Activated T-cell treated with anti-CD3 and anti-CD28 coated beads, Interleukin-2, amount 50 U/mL, for 1 hour (primary cell): ENCODE results near the gene RANBP3L.
"Not testable (repeated sequence)": the region's sequence is repeated elsewhere in the genome, so short reads cannot be mapped to it uniquely, and the experiment has no call there.

Experiments used
- DNase-seq: peaks from one replicate; pipeline ENCODE4 v3.0.0-alpha.2; 2020

RANBP3L gene

DNA sequence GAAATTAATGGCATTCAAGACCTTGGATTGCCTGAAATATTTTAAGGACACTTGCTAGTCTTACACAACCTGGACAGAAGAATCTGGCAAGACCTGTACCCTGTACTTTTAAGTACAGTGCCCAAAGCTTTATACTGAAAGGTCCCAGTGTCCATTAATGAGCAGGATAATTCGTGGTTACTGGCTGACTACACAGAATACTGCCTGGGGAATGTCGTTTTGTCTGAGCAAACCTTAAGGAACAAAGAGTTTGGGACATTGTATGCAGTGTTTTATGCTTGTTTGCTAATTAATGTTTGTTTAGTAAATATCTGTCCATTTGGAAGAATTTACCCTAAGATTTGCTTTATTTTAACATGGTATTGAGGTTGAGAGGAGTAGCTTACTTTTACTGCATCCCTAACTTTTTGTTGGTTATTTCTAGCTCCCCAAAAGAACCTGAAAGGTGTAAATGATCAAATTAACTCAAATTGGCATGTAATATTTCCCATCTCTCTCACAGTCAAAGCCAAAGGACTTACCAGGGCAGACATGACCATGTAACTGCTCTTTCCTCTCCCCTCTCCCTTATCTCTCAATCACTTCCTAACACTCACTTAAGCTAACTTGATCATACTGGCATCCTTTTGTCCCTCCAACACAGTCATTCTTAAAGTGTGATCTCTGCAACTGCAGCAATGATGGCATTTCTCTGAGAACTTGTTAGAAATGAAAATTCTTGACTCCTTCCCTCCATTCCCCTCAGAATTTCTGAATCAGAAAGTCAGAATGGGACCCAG lies 15.7 kb downstream of the RANBP3L start:
- no peak for DNase-seq

DNA sequence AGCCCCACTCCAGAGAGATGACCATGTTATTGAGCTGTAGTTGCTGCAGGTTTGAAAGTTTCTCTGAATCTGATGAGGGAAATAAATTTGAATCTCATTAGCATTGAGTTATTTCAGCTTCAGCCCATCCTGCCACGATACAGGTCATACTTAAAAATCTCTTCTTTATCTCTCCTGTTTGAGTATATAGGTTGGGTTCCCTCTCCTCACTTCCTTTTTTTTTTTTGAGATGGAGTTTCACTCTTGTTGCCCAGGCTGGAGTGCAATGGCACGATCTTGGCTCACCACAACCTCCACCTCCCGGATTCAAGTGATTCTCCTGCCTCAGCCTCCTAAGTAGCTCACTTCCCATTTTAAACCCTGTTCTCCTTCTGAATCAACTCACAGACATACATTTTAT lies 17.9 kb downstream of the RANBP3L start:
- not testable (repeated sequence) for DNase-seq

DNA sequence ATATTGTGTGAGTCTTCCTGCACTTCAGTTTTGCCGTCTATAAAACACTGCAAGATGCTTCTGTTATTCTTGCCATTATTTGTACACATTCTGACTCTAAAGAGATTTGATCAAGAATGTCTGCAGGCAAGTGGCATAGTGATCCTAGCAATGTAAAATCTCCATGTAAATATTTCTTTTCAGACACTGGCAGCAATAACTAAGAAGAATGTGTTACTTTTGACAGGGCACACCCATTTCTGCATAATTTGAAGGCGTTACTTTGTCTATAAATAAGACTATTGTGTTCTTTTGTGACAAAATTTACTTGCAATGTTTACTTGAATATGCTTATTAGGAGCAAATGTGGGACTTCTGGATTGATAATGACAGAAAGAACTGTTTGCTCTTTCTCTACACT lies 20.1 kb downstream of the RANBP3L start:
- DNase-seq, result no peak

DNA sequence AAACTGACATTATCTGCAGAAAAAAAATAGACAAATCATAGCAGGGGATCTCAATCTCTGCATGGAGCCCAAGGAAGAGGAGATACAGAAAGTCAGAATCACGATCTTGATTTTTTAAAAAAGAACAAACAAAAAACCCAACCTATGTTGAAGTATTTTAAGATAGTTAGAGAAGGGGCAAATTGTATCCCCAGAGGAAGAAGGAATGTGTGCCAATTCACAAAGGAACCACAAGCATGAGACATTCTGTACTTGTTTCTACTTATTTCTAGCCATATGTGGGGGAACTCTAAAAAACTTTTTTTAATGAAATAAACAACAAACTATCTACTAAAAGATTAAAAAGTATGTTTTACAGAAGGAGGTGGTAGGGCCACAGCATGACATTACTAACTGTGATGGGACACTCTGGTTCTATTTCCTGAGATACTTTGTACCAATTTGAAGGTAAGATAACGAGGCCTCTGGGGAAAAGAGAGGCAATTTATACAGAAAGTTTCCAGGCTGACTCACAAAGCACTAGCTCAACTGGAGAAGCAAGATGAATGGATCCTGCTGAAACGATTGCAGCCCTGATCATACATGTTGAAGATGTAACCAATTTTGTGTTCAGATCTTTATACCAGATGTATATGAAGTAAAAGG lies 22.5 kb downstream of the RANBP3L start:
- no peak for DNase-seq

DNA sequence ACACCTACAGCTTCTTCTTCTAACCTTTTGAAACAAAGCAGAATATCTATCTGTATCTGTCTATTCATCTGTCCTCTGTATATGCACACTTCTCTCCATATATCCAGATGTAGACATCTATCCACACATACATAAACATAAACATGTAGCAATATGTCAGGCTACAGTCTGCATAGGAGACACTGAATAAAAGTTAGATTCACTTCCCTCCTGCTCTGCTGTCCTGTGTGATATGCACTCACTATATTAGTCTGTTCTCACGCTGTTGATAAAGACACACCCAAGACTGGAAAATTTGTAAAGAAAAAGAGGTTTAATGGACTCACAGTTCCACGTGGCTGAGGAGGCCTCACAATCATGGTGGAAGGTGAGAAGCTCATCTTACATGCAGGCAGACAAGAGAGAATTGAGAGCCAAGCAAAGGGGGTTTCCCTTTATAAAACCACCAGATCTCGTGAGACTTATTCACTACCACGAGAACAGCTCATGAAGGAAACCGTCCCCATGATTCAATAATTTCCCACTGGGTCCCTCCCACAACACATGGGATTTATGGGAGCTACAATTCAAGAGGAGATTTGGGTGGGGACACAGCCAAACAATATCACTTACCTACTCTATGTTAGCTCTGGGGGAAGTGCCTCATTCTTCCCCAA lies 24.1 kb downstream of the RANBP3L start:
- DNase-seq, result no peak

DNA sequence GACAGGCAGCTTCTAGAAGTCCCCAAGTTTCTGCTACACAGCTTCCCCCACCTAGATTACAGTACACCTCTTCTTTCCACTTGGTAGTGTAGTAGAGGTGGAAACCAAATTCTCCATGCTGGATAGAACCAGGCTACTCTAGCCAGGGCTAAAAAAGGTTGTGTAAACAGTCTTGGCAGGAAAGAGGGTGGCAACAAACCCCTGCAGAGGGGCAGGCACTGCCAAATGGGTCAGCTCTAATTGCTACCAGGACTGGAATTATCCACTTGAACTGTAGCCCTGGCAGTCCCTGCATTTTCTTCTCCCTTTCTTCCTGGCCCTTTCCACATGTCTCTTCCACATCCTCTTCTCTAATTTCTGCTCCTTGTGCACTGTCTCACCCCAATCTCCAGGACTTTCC lies 24.8 kb downstream of the RANBP3L start:
- DNase-seq, result no peak

DNA sequence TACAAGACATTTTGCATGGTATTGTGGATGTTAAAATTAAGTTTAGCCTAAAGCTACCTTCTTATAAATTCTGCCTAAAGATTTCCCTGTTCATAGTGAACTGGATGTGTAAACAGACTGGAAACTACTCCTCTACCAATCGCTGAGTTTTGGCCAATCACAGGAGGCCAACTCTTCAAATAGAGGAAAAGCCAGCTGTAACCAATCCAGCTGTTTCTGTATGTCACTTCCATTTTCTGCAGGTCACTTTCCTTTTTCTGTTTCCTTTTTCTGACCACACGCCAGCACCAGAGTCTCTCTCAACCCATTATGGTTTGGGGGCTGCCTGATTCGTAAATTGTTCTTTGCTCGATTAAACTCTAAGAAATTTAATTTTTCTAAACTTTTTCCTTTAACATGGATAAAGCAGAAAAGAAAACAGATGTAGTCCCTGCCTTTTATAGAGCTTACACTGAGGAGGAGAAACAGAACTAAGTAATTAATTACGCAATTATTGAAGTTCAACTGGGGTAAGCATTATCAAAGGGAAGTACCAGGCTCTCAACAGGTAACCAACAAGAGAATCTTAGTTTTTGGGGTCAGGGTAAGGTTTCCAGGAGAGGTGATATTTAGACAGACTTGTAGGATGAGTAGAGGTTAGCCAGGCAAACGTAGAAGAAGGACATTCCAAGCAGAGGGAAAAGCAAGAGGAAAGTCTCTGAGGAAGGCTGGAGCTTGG lies 27.7 kb downstream of the RANBP3L start:
- no peak for DNase-seq

DNA sequence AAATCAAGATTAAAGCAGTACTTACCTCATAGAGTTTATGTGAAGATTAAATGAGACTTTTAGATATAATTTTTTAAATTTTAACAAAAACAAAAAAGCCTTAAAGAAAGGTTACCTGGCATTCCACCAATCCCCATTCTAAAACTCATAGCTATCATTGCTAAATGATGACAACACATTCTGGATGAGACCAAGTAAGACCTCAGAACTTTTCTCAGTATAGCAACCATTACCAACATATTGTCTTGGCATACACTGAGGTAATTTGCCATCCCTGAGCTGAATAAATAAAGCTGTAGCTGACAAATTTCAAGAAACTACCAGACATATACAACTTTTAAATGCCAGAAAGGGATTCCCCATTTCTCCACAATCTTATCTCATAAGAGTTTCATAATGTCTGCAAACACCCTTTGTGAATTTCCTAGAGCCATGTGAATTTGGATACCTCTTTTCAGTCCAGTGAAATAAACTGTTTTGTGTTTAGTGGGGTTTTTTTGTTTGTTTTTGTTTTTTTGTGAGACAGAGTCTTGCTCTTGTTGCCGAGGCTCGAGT lies 29.5 kb downstream of the RANBP3L start:
- DNase-seq, result no peak

DNA sequence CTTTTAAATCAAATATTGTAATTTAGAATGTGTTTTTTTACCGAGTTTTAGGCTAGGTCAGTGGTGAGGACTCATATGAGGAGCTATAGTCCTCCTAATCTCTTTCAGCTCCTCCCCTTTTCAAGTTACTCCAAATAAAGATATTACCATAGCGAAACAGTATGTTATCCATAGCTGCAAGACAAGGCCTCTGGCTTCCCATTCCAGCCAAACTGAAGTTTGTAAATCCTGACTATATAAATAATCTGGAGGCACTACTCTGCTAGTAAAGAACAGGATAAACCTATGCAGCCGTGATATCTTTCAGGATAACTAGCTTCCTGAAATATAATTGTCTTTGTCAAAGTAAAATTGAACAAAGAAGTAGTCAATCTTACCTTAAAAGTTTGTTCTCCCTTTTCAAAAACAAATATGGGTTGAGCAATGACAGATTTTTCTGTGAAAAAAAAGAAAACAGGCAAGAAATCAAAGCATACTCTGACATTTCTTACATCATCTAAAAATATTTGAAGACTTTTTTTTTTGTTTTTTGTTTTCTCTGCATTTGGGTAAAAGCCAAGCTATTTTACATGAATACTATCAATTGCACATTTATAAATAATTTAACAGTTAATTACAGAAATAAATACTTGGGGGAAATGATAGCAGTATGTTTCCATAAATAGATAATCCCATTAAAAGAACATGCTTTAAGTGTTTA lies 30.7 kb downstream of the RANBP3L start:
- DNase-seq, result no peak

DNA sequence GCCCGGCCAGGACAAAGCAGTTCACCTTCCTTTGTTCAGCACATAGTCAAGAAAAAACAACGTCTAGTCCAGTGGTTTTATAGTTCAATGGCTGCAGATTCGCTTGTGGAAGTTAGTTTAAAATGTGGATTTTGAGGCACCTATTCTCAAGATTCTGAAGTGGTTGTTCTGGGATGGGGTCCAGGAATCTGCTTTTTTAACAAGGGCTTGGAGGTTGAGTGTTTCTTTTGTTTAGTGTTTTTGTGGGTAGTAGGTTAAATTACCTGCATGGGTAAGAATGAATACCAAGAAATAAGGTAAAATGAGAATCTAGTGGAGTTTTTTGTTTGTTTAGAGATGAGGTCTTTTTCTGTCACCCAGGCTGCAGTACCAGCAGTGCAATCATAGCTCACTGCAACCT lies 31.5 kb downstream of the RANBP3L start:
- DNase-seq, result no peak

DNA sequence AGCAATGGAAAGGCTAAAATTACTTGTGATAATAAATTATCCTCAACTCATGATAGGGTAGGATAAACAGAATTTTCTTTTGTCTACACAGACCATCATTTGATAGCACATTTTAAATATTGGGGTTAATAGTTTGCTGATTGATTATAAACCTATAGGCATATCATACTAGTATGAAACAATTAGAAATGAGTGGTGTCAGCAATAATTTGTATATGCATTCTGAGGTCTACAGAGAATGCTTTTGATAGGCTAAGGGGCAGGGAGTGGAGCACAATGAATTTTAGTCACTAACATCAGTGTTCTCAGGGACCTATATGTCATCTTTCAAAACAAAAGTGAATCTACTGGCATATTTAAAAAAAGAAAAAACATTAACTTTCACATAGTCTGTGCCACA lies 32.2 kb downstream of the RANBP3L start:
- DNase-seq, result no peak

DNA sequence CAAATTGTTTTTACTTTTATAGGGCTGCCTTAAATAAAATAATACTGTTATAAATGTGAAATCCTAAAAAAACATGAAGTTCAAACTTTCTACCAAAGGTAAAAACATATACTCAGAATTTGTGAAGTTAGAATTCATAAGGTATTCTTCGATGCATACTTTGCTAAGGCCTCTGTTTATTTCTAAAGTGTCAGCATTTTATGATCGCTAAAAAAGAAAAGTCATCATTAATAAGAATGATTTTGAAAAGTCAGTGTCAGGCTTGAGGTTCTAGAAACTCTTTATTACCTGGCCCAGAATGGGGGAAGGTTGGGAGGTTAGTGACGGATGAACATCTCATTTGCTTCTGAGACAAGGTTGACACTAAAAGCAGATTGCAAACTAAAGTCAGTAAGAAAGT lies 33.8 kb downstream of the RANBP3L start:
- DNase-seq, result no peak

DNA sequence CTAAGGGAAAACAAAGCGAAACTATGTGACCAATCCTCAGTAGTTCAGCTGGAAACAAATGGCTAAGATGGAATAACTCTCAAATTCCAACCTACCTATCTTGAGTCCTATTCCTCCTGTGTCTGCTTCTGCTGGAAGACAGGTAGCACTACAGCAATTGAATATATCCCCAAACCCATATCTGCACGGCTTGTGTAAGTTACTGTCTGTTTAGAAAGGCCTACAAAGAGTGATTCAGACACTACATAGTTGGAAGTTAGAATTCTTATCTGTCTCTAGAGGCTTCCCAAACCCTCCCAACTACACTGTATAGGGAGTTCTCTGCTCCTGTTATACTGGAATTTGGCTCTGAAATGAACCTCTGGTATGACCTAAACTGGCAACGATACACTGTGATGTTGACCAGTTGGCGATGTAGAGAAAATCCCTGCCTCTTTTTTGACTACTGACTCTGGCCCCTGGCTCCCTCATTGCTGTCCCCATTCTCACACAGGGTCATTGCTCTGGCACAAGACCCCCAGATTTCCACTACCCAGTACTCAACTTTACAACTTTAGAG lies 37.4 kb downstream of the RANBP3L start:
- no peak for DNase-seq

DNA sequence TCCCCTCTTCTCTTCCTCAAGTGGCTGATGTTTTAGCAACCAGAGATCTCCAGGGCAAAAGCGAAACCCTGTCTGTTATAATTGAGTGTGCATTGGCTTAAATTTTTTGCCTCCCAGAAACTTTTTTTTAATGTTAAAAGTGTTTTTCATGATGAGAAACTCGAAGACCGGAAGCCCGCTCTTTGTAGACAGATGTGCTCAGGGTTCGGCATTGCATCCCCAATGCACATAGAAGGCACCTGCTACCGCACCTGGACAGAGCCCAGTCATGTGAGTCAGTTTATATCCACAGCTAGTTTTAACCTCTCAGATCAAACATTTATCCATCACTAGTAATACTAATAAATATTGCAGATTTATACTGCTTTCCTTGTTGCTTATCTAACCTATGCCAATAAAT lies 40.5 kb downstream of the RANBP3L start:
- DNase-seq, result no peak

DNA sequence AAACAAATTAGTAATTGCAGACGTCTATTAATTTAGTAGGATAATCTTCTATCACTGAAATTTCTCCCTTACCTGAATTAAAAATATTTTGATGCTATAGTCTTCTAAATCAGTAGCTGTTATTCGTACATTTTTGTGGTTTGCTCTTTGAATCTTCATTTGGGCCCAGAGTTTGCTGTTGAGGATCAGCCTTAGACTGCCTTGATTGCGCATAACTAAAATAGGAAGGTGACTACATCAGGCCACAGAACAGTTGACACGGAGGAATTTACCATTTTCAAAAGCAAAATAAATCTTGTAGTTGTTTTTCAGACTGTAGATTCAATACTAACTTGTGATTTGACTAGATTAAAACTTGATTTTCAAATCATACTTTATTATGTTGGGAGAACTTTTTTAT lies 48.1 kb downstream of the RANBP3L start:
- no peak for DNase-seq

DNA sequence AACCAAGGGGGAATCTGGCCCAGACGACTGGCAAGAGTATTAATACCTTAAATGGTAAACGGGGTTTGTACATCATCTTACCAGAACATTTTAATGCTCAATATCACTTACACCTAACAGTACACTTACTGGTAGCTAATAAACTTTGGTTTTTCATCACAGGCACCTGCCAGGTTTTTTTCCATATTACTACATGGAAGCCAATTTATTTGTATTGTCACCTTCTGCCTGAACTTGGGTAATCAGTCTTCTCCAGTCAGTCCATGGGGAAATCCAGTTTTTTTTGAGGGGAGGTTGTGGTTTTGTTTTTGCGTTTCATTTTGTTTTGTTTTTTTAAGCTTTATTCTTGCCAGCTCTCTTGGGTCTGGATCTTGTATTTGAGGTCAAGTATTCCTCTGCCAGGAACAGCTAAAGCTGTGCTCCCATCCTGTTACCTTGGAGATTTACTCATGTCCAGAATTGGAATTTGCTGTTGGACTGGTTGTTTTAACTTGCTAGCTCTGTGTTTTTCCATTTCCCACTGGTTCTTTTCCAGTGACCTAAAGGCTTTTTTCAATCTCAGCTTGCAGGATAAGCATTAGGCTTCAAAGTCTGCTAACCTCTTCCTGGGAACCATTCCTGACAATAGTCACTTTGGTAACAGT lies 48.9 kb downstream of the RANBP3L start:
- DNase-seq, result no peak

DNA sequence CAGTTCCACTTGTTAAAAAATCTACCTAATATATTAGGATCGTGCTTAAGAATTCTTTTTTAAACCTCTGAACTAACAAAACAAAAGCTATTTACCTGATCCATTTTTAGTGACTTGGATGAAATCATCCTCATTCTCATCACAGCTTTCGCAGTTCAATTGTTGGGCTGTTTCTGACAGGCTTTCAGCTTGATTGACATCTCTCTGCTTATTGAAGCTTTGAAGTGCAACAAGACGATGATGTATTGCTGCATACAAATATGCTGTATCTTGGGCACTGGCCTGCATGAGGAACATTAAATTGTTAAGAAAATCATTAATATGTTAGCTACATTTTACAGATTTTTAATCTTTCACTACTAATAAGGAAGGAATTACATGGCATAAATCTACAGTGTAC lies 50.5 kb downstream of the RANBP3L start:
- no peak for DNase-seq

DNA sequence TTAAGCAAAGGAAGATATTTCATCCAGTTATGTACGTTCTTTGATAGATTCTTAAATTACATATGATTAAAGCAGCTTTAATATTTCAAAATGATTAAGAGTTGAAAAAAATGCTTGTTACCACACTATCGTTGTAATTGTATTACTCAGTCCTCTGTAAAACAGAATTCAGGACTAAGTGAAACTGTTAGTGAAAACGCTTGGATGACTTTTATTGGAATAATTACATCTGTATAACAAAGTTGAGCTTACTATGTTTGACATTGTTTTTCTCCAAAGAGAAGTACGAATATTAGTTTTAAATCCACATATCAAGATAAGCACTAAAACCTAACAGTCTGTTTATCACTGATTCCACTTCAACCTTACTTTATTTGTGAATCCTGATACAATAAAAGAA lies 51.3 kb downstream of the RANBP3L start:
- no peak for DNase-seq

DNA sequence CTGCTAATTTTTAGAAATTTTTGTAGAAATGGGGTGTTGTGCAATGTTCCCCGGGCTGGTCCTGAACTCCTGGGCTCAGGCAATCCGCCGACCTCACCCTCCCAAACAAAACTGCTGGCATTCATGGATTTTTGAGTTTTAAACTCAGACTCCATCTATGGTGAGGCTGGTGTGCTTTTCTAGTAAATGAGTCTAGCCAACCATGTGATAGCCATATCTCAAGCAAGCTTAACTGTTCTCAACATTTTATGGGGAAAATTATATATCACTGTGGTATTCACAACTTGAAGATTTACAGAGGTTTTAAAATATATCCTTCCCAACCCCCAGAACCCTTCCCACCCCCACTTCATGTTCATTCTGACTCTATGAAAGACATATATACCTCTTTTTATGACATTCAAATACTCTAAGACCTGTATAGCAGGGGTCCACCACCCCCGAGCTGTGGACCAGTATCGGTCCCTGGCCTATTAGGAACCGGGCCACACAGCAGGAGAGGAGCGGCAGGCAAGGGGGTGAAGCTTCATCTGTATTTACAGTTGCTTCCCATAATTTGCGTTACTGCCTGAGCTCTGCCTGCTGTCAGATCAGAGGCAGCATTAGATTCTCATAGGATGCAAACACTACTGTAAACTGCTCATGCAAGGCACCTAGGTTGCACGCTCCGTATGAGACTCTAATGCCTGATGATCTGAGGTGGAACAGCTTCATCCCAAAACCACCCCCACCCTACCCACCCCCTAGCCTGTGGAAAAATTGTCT lies 55.5 kb downstream of the RANBP3L start:
- DNase-seq, result no peak

DNA sequence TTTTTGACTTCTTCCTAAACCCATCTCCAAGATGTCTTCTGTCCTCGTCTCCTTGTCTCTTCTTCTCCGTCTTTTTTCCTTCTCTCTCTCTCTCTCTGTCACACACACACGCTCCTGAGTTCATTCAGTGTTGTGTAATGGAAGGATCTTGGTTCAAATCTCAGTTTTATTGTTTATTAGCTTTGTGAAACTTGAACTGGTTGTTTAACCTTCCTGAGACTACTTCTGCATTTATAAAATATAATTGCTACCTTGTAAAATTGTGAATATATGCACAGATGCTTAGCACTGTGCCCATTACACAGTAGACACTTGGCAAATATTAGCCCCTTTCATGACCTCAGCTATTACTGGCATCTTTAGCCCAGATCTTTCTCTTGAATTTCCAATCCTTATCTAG lies 57.6 kb downstream of the RANBP3L start:
- no peak for DNase-seq

DNA sequence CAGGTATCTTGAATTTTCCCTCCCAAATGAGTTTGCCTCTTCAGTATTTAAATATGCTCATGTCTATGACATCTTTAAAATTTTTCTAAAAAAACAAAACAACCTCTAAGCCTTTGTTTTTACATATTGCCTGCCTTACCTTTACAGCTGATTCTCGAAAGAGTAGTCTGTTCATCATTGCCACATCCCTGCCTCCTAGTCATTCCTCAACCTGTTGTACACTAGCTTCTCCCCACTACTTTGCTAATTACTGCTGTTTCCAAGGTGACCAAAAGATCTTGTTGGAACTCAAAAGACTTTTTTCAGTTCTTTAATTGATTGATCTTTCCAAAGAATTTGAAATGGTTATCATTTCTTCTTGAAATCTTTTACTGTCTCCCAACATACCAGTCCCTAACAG lies 58.0 kb downstream of the RANBP3L start:
- no peak for DNase-seq
